ENCODE measurements around the gene BATF.
A peak's percentile ranks its signal among the peaks of the same experiment; 100 is the strongest.
"Not testable (repeated sequence)": the region's sequence is repeated elsewhere in the genome, so short reads cannot be mapped to it uniquely, and the experiment has no call there.

The BATF gene

GRCh38 chr14:75522224-75522982 lies at the start of gene BATF:
Gene BATF, plus strand, starts transcription at chr14:75522469. Its CDS starts 214 bp downstream, at chr14:75522683.
- peak; percentile 75 for DNase-seq

DNA sequence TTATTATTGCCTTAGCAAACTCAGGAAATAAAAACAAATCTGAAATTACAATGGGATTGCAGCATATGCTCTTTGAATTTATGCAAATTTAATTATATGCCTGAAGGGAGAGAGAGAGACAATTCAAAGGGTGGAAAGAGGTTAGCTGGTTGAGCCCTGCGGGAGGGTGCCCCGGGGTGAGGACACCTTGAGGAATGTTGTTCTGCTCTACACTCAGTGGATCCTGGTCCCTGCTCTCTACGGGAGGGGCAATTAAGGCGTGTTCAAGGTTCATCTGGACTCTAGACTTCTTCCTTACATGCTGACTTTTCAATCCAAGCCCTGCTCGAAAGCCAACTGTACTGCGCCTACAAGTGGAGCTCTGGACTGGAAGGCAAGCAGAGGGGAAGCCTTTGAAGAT lies 48.1 kb upstream of the BATF start:
- DNase-seq = not testable (repeated sequence)

DNA sequence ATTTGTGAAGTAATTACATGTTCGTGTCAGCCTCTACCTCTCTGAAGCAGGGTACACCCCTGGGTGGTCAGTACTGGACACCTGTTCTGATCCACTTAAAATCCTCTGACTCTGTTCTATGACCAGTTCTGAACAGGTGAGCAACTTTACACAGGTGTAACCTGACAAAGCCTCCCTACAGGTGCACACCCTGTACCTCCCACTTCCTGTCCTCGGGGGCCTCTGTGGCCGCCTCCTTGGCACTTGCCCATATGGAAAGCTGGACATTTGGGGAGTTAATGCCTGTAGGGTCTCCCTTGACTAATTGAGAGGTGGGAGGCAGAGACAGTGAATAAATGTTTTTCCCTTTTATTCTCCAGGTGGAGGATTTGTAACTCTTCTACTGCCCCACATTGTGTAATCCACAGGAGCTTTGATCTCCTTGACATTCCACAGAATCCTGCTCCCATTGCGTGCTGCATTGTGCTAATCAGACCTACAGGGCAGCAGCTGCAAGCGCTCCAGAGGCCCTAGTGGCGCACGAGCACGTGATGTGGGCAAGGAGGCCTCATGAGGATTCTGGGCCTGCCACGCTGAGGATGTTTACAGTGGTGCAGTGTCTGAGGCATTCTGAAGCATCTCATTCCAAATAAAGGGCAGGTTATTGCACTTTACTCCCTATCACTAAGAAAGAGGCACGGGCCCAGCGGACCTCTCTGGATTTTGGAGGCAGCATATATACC lies 45.8 kb upstream of the BATF start:
- DNase-seq = no peak

- no peak for DNase-seq
Measured at GRCh38 chr14:75477881-75478280, 44.4 kb upstream of the BATF start.

DNA sequence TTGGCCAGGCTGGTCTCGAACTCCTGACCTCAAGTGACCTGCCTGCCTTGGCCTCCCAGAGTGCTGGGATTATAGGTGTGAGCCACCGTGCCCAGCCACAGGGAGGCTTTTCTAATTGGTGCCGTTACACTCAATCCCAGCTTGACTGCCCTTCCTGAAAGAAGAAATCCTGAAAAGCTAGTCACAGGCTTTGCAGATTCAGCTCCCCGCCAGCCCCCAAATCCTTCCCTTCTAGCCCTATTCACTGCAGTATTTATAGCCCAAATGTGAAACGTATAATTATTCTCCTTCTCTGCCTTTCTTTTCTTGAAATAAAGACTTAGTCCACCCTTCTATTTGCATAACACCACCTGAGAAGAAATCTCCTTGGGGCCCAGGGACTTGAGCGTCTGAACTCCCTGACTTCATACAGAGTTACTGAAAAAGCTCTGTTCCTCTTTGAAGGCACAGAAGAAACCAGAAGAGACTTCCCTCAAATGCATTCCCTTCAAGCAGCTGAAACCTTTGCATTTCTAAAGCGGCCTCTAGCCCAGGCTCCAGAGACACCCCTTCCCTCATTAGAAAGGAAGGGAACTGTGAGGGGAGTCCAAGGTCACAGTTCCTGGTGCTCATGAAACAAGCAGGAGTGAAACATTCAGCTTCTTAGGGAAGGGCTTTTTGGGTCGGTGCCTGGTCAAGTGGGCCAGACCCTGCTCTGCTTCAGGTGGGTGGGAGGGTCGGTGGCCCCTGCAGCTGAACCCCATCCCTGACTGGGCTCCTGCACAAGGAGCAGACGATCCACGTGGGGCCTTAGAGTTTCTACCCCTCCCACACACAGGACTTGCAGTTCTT lies 42.3 kb upstream of the BATF start:
- no peak for DNase-seq

DNA sequence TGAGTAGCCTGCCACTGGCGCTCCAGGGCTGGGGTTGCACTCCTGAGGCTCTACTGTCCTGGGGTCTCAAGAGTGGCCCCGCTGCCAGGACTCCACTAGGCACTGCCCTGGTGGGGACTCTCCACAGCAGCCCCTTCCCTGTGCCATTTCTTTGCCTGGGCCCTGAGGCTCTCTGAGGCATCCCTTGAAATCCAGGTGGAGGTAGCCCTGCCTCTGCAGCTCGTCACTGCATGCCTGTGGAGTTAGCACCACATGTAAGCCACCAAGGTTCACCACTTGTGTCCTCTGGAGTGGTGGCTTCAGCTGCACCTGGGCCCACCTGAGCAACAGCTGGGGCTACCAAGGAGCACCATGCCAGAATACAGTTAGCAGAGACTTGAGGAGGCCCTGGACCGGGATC lies 39.9 kb upstream of the BATF start:
- no peak for DNase-seq

DNA sequence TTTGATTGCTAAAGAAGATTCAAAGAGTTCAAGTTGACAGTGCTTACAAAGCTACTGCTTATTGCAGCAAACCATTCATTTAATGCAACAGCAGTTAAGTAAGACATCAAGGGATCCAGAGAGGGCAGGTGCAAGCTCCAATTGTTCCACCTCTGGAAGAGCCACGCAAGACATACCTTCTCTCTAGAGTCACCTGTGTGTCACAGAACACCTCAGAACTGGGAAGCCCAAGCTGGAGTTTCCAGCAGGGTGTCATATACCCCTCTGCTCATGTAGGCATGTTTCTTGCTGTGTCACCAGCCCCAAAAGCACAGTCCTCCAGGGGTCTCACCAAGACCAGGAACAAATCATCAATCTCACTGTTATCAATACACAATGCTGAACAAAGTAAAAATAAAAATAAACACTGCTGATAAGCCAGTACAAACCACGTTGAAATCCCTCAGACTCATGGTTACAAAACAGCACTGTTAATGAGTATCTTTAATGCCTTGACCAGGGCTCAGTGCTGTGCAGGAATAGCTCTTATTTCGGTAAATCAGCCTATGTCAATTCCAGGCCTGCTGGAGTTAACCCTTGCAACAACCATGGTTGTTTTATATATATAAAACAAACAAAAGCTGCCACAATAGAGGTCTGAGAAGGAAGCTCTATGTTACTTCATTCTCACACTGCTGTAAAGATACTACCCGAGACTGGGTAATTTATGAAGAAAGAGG lies 37.4 kb upstream of the BATF start:
- no peak for DNase-seq

DNA sequence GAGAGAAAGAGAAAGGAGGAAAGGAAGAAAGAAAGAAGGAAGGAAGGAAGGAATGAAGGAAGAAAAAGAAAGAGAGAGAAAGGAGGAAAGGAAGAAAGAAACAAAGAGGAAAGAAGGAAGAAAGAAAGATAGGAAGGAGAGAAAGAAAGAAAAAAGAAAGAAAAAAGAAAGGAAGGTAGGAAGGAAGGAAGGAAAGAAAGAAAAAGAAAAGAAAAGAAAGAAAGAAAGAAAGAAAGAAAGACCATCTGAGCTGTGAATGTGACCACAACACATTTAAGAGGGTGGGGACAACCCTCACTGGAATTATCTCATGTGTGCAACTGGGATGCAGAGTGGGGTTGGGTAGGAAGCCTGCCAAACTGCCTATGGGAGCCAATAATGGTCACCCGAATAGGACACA lies 36.0 kb upstream of the BATF start:
- DNase-seq = no peak

DNA sequence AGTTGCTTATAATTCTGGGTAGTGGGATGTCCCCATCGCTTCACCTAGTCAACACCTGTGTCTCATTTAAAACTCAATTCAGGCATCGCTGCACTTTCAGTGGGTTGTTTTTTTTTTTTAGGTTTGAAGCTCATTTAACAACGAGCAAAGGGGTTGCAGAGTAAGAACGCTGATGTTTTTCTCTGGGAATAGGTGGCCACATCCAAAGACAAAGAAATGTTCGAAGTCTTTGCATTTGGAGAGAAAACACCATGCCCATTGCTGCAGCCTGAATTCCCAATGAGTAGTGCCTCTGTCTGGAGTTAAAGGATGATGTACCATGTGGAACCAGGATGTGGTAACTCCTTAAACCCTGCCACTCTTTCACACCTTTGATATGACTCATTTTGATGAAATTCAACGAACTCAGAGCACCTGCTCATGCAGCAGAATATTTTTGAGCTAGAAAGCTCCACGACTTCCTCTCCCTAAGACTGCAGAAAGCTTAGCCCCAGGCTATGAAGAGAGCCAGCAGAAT lies 35.1 kb upstream of the BATF start:
- DNase-seq = no peak

GRCh38 chr14:75489480-75489837 lies 32.8 kb upstream of the BATF start:
- DNase-seq = no peak

GRCh38 chr14:75491376-75491978 lies 30.8 kb upstream of the BATF start:
- no peak for DNase-seq

- no peak for DNase-seq
Measured at GRCh38 chr14:75492832-75493591, 29.3 kb upstream of the BATF start.

DNA sequence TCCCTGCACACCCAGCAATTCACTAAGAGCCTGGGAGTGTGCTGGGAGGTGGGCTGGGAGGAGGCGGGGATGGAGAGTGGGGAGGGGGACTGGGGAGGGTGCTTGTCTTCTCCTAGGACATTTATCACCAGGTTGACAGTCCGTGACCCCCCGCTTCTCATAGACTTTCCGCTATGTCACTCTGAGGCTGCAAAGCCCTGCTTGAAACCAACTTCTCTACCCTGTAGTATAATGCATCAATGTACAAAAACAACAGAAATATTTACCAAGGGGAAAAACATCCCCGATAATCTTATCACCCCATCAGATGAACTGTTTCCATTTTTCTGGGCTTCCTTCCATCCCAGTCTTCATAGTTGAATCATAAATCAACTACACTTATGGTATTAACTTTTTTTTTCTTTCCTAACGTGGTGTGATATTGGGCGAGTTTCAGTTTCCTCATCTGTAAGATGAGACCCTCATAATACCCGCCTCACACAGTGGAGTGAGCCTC lies 28.6 kb upstream of the BATF start:
- DNase-seq = no peak

- DNase-seq = no peak
Measured at GRCh38 chr14:75494896-75495295, 27.4 kb upstream of the BATF start.

- no peak for DNase-seq
Measured at GRCh38 chr14:75495399-75495798, 26.9 kb upstream of the BATF start.

- no peak for DNase-seq
Measured at GRCh38 chr14:75495882-75496281, 26.4 kb upstream of the BATF start.

- no peak for DNase-seq
Measured at GRCh38 chr14:75496755-75497154, 25.5 kb upstream of the BATF start.

GRCh38 chr14:75497191-75497590 lies 25.1 kb upstream of the BATF start:
- DNase-seq = no peak

- no peak for DNase-seq
Measured at GRCh38 chr14:75497701-75498100, 24.6 kb upstream of the BATF start.

- no peak for DNase-seq
Measured at GRCh38 chr14:75499084-75499875, 23.0 kb upstream of the BATF start.

DNA sequence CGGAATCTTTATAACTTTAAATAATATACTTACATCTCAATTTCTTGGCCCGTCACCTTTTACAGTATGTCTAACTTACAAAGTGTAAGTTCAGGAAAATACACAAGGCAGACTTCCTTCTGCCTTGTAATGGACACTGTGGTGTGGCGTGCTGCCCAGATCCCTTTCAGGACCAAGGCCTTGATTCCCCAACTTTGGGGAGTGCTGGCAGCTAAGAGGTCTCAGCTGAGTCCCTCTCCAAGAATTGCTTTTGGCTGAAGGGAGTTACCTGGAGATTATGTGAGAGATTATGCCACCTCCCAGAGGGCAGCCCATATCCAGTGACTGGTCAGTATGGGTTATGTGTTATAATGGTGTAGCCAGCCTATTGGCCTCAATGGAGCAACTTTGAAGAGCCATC lies 21.2 kb upstream of the BATF start:
- no peak for DNase-seq

Data from CD4-positive, alpha-beta T cell treated with Interleukin-15 for 1 hour (primary cell).